Dedifferentiated amniotic fluid mesenchymal stem cell (primary cell): ENCODE measurements around the gene VIPR1.
A peak's percentile ranks its signal among the peaks of the same experiment; 100 is the strongest.

Experiments
- DNase-seq: peaks from one replicate; pipeline ENCODE4 v3.0.0-alpha.2; 2016; ENCODE audit errors: extremely low spot score

The VIPR1 gene

DNA sequence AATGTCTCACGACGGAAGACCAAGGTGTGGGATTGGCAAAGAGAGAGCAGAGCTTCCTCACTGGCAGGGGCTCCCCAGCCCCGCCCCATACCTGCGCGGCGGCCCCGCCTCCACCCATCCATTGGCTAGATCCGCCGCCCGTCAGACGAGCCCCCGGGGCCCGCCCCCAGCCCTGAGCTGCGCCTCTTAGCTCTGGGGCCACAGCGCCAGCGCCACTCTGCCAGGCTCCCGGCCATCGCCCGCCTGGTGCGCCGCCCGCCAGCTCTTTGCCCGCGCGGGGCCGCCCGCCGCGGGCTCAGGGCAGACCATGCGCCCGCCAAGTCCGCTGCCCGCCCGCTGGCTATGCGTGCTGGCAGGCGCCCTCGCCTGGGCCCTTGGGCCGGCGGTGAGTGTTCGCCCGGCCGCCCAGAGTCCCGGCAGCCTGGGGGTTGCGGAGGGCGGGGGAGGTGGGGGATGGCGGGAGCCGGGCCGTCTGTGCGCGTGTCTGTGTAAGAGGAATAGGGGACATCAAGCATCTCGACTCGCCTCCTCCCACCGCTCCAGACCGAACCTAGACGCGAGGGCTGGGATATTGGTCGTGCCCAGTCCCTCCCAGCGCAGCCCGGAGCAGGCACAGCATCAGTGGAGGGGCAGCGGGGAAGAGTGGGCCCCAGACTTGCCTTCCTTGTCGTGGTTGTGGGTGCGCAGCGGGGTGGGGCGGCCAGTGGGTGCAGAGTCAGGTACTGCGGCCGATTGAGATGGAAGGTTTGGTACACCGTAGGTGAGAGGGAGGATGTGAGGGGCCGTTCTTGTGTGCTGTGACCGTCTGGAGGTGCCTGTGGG lies at the start of gene VIPR1:
Gene VIPR1 (plus strand): TSS at position 215 of the 822 bp plus-strand sequence. CDS start 93 bp downstream, at position 308.
- no peak for DNase-seq

GRCh38 chr3:42456211-42456610 lies 46.2 kb upstream of the VIPR1 start:
- no peak for DNase-seq

DNA sequence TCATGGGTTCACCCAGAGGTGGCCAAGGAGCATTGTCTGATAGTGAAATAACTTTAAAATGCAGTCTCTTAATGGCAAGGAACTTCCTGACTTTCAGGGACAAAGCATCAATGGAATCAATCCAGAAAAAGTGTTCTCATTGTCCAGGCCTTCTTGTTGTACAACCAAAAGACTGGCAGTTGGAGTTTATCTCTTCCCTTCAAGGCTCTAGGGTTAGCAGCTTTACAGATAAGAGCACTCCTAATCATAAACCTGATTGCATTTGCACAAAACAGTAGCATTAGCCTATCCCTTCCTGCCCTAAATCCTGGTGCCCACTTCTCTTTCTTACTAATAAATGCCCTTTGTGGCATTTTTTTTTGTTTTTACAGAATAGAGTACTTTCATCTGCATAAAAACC lies 43.3 kb upstream of the VIPR1 start:
- no peak for DNase-seq

- DNase-seq: no peak
Measured at GRCh38 chr3:42461762-42462161, 40.7 kb upstream of the VIPR1 start.

DNA sequence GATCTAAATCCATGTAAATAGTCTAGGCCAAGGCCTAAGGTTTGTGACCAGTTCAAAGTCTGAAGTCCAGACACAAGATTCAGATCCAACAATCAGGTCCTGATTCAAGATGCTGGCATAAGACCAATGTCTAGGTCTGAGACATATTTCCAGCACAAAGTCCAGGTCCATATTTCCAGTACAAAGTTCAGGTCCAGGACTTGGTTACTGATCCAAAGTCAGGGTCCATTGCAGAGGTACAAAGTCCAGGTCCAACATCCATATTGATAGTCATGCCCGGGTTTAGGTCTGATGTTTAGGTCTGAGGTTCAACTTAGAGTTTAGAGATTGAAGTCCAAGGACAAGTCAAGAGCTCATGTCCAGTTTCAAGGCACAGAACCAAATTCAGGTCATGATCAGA lies 39.4 kb upstream of the VIPR1 start:
- no peak for DNase-seq

DNA sequence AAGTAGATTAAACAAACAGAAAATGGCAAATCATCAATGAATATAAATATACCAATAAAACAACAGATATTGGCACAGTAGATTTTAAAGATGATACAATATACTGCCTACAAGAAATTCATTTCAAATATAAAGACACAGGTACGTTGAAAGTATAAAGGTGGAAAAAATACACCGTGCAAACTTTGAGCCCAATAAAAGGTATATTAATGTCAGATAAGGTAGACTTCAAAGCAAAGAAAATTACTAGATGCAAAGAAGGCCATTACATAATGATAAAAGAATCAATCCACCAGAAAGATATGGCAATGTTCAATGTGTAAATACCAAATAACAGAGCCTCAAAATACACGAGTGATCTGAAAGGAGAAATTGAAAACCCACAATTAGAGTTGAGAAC lies 34.3 kb upstream of the VIPR1 start:
- DNase-seq: no peak

DNA sequence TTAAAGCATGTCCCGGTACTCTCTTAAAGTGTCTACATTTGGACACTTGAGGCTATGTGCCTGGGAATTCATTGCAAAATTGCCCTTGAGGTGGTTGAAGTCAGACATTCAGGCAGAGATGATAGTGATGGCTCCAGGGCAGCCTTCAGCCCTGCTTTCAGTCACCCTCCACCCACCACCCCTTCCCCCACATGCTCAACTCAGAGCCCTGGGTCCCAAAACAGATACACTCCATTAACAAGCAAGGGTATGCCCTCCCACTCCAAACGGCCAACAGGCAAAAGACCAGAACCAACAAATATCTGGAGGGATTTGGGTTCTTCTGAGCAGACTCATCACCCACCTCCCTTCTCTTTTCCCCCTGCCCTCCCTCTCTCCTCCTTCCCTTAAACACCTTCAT lies 29.9 kb upstream of the VIPR1 start:
- no peak for DNase-seq

DNA sequence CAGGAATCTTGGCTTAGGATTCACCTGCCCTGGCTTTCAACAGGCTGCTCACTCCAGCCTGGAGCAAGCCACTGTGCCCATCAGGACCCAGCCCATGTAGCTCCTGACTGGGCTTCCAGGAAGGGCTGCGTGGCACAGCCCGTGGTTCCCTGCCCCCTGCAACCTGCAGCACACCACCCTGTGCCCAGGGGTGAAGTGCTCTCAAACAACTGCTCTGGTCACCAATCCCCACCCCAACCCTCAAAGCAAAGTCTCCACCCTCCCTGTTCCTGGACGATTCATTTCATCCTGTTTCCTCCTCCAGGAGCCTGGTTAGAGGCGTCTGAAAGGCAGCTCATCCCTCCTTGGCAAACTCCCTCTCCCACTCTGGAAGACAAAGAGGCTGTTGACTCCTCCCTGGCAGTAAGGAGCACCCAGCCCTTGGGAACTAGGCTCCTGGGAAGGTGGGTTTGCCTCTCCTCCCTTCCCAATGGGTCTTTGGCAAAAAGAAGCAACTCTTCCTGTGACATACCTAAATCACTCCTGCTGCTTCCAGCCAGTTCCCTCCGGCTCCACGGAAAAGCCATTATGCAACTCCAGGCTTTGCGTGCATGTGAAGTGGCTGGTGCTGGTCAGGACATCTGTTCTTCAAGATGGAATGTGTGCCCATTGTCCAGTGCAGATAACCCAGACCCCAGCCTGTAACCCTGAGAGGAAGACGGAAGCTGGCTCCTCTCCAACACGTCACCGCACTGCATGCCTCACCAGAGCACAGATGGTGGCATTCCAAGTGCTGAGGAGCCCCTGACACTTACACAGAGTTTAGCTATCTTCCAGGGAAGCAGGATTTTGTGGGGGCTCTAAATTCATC lies 29.1 kb upstream of the VIPR1 start:
- no peak for DNase-seq

DNA sequence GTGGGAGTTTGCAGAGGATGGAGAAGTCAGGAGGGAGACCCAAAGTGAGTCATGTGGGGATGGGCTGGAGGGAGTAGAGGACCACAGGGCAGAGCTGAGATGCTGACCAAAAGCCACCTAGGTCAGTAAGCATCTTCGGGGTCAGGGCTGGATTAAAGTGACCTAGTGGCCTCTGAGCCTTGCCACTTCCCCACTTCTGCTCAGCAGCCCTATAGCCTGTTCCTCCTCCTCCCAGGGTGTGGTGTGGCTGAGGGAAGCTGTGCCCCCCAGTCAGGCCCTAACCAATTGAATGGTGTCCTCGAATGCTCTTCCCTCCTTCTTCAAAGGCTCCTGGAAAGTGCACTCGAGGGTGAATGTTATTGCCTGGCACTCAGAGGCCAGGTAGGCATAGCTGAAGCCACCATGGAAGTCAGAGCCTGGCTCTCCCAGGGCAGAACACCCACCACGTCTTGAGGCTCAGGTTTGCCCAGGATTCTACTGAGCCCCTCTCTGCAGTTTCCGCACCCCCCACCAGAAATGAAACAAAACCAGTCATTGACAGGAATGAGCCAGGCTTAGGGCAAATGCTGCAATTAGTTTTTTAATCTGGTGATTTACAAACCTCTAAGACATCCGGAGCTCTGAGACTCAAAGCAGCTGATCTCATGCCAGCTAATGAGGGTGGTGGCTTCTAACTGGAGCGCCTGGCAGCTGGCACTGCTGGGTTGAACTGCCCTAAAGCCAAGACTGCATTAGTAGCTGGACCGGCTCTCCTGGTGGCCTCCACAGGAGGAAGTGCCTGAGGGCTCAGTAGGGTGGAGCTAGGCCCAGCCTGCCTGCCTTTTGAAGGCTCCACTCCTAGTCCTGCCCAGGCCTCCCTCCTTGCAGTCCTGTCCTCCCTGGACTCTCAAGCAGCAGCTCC lies 26.0 kb upstream of the VIPR1 start:
- DNase-seq: peak; percentile 16

- DNase-seq: no peak
Measured at GRCh38 chr3:42477696-42478095, 24.7 kb upstream of the VIPR1 start.

- DNase-seq: no peak
Measured at GRCh38 chr3:42478830-42479229, 23.6 kb upstream of the VIPR1 start.

DNA sequence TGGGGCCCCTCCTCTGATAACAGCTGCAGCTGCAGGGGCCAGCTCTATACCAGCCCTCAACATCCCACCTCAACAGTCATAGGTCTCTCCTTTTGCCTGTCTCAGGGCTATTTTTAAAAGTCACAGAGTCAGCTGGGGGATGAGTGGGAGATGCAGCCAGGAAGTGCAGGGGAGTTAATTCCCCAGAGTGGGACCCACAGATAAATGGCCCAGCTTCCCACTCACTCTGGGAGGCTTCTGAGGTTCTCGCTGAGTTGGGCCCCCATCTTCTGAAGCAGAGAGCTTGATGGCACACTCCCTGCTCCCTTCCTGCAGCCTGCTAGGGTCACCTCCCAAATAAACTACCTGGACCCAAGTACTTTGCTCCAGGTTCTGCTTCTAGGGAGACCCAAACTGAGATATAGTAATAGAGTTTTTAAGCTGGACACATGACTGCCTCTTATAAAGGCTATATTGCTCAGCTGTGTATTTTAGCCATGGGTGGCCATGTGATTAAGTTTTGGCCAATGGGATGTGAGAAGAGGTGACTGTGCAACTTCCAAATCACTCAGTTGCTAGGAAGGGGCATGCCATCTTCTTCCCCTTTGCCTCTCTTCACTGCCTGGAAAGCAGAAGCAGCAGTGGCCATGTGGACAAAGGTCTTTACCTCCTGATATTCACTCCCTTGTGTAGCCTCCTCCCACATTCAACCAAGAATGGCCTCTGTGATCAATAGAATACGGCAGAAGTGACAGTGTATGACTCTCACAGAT lies 15.5 kb upstream of the VIPR1 start:
- DNase-seq: no peak

GRCh38 chr3:42488687-42489086 lies 13.8 kb upstream of the VIPR1 start:
- DNase-seq: no peak

GRCh38 chr3:42489116-42489936 lies 13.1 kb upstream of the VIPR1 start:
- DNase-seq: no peak

GRCh38 chr3:42489937-42490227 lies 12.6 kb upstream of the VIPR1 start:
- no peak for DNase-seq

DNA sequence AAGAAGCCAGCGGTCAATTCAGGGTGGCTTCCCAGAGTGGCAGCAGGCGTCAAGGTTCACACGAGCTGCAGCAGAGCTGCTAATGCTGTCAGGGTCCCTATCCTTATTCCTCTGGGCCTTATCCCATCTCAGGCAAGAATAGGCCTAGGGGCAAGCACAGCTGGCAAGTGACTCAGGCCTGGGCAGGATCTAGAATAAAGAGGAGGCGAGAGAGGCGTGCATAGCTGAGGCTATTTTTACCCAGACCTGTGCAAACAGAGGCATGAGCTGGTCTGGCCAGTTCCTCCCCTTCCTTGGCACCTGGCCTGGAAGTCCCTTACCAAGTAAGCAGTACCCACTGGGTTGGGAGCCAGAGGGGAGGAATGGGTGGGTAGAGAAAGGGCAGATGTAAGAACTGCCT lies 12.2 kb upstream of the VIPR1 start:
- DNase-seq: no peak

- no peak for DNase-seq
Measured at GRCh38 chr3:42491881-42492507, 10.4 kb upstream of the VIPR1 start.

- no peak for DNase-seq
Measured at GRCh38 chr3:42492508-42493080, 9.8 kb upstream of the VIPR1 start.

GRCh38 chr3:42493126-42493797 lies 9.2 kb upstream of the VIPR1 start:
- no peak for DNase-seq
